Inflammatory macrophage treated with lipopolysaccharide for 1 hour (primary cell): ENCODE data around the gene THBS2.
"Not testable (repeated sequence)": the region's sequence is repeated elsewhere in the genome, so short reads cannot be mapped to it uniquely, and the experiment has no call there.

Experiments
- DNase-seq, 2 donors: peaks; one replicate each; pipeline ENCODE4 v3.0.0-alpha.2; 2020 to 2022

THBS2 gene

DNA sequence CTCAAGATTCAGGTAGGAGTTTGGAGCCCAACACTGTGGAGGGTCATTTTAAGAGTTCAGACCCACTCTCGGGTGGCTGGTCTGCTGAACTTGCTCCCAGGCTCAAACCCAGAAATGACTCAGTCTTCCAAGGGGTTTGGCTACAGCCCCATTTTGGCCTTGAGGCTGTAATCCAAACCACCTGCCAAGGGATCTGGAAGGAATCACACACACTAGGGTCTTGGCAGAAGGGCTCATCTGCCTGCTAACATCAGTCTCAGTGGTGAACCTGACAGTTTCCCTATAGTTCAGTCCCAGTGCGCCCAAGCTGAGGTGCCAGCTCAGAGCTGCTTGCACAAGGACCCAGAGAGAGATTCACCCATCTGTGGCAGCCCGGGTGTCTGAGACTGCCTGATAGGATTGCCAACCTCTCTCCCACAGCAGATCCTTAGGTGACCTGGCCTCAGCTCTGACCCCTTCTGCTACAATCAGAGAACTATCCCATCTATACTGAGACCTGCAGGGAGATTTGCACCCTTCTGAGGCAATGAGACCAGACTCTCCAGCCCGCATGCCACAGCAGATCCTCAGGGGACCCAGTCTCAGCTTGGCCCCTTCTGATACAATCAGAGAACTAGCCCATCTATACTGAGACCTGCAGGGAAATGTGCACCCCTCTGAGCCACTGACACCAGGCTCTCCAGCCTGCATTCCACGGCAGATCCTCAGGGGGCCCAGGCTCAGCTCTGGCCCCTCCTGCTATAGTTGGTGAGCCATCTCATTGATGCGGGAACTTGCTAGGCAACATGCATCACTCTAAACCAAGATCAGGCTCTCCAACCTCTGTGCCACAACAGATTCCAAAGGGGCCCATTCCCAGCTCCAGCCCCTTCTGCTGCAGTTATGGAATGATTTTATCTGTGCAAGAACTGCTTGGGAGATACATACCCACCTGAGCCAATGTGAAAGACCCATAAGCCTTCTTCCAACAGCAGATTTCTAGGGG is 48.2 kb downstream of the THBS2 start:
- DNase-seq = no peak

DNA sequence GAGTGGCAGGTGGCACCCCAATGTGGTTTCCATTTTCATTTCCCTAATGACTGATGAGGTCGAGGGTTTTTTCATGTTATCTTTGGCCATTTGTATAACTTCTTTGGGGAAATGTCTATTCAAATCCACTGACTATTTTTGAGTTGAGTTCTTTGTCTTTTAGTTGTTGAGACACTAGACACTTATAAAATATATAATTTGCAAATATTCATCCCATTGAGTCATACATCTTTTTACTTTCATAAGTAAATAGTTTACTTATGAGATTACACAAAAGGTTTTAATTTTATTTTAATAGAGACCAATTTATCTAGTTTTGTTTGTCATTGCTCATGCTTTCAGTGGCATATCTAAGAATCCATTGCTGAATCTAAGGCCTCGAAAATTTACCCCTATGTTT is 49.5 kb downstream of the THBS2 start:
- no peak for DNase-seq

DNA sequence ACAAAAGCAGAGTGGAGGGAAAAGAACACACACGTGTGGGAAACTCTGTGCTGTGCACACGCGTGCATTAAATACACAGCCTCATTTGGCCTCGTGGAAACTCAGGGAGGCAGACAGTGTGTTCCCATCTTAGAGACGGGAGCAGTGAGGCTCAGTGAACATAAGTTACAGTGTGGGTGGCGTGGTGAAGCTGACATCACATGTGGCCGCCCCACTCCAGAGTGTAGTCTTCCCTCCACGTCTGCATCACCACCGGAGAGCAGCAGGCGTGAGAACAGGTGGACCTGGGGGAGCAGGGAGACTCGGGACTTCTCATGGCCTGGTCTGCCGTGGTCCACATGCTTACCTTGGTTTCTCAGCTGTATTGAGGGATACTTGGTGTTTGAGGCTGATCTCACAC is 51.7 kb downstream of the THBS2 start:
- no peak for DNase-seq

DNA sequence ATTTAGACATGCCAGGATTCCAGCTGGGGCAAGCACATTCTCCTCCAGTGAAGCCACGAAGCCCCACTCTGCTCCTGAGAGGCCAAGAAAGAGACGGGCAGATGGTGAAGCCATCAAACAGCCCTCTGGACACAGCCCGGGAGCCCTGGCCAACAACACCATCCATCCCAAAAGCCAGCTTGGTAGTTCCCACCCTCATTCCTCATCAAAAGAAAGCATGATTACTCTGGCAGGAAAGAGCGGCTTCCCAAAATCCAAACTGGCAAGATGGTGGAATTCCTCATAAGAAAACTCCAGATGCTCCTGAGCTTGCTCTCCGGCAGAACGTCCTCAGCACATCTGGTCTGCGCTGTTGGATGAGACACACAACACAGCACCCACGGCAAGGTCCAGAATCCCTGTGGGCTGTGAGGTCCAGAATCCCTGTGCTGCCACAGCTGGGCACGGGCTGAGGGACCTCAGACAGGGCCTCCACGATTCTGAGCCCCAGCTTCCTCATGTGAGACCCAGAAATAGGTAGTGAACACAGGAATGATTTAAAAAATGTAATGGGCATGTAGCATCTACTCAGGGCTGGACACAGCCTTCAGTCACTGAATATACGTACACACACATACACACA is 52.6 kb downstream of the THBS2 start:
- no peak for DNase-seq

DNA sequence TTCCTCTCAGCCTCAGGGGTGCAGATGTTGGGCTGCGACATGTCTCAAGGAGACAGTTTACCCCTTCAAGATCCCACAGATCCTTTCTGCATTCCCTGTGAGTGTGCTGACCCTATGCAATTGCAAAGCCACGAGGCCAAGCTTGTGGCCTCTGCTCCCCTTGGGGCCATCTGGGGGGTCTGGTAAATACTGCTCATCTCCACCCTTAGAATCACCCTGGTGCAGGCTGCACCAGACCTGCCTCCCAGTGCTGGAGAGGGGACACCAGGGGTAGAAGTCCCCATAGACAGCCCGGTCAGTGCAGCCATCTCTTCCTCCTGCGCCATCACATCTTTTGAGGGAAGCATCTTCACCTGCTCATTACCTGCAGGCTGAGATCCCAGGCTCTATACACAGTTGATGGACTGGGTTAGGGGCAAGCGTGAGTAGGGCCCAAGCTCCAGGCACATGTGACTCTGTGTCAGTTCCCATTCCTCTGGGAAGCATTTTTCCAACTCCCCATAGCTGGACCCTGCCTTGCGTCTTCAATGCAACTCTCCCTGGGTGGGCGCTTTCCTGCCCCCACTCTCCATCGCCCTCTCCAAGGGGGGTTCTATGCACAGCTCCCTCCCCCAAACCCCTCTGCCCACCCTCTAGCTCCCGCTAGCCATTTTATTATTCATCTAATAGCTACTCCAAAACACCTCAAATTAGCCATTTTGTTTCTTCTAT is 53.9 kb downstream of the THBS2 start:
- DNase-seq = no peak

DNA sequence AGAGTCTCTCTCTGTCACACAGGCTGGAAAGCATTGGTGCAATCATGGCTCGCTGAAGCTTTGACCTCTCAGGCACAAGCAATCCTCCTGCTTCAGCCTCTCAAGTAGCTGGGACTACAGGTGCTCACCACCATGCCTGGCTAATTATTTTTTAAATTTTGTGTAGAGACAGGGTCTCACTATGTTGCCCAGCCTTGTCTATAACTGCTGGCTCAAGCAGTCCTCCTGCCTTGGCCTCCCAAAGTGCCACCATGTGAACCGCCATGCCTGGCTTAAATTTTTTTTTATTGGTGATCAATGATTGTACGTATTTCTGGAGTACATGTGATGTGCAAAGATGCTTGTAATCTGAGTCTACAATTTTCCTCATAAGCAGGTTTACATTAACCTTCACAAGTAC is 54.8 kb downstream of the THBS2 start:
- DNase-seq = no peak

DNA sequence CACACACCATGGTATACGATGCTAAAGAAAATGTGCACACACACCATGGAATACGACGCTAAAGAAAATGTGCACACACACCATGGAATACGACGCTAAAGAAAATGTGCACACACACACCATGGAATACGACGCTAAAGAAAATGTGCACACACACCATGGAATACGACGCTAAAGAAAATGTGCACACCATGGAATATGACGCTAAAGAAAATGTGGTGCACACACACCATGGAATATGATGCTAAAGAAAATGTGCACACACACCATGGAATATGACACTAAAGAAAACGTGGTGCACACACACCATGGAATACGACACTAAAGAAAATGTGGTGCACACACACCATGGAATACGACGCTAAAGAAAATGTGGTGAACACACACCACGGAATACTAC is 55.7 kb downstream of the THBS2 start:
- not testable (repeated sequence) for DNase-seq

DNA sequence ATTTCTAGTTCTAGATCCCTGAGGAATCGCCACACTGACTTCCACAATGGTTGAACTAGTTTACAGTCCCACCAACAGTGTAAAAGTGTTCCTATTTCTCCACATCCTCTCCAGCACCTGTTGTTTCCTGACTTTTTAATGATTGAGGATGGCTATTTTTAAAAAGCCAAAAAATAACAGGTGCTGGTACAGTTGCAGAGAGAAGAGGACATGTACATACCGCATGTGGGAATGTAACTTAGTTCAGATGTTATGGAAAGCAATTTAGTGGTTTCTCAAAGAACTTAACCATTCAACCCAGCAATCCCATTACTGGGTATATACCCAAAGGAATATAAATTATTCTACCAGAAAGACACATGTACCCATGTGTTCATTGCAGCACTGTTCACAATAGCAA is 57.4 kb downstream of the THBS2 start:
- DNase-seq = not testable (repeated sequence)

DNA sequence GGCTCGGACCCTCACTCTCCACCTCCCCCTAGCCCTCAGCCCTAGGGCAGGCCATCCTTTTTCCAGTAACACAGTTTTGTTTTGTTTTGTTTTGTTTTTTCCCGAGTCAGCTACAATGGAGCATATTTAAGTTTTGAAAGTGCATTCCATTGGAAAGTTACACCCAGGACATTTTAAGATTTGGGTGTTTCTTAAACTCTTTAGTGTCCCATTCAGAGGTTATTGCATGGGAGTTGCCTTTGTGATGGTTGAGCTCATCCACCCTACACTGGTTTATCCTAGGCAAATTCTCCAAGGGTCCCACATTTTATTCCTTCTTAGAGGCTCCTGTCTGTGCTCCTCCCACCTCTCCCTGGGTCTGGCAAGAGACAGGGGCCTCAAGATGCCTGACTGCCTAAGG is 58.9 kb downstream of the THBS2 start:
- no peak for DNase-seq

DNA sequence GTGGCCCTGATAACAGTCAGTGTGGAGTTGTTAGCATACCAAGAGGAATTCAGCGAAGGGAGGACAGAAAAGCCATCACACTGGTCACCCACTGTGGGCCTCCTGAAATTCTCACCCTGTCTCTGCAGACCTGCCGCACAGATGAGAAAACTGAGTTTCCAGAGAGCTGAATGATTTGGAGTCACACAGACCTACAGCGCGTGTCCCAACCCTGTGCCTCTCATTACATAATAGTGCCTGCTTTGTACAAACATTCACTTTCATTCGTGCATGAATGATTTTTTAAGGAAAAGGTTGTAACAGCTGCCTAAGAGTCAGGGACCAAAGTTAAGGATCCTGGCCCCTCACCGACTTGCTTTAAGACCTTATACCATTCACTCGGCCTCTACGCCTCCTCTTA is 62.7 kb downstream of the THBS2 start:
- DNase-seq = no peak

DNA sequence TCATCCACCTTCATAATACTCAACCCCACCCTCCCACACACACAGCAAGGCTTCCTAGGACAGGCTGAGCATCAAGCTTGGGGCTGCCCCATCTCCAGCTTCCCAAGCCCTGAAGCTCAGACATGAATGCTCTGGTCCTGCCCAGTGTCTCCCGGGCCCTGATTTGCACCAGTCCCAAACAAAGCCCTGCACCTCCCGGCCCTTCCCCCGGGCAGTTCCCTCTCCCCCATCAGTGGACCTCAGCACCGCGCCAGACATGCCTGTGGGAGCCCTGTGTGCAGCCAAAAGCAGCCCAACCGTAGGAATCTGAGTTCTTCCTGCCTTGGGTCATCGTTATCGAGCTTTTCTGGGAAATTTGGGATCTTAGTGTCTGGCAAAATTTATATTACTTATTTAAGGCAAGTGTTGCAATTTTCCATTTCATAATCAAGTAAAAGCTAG is 63.5 kb downstream of the THBS2 start:
- no peak for DNase-seq

DNA sequence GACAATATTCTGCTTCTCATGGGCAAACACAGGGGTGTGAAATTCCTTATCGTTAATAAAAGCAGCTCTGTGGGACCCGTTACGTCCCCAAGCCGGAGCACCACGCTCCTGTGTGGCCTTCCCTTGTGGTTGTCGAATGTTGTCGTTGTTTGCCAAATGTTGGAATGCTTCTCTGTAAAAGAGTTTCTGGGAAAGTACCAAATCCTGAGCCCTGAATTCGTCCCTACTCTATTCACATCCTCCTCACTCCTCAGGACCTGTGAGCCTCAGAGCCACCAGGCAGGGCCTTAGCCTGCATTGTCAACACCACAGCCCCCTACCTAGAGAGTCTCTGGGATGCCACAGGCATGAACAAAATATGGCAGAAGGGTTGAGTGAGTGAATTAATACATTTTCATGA is 64.0 kb downstream of the THBS2 start:
- no peak for DNase-seq

DNA sequence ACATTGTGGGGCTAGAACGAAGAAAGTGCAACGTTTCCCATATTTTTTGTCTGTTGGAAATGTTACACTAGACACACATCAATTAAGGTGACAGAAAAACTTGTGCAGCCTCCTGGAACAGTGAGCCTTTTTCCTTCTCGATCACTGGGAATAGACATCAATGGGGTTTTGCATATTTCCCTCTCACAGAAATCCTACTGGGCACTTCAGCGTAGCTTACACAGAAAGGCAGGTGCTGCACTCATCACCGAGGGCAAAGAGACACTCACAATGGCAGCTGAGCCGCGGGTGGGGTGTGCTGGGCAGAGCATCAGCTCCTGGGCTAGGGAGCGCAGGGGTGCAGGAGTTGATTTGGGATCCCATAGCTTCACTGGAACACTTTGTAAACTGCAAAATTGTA is 64.5 kb downstream of the THBS2 start:
- DNase-seq = no peak

DNA sequence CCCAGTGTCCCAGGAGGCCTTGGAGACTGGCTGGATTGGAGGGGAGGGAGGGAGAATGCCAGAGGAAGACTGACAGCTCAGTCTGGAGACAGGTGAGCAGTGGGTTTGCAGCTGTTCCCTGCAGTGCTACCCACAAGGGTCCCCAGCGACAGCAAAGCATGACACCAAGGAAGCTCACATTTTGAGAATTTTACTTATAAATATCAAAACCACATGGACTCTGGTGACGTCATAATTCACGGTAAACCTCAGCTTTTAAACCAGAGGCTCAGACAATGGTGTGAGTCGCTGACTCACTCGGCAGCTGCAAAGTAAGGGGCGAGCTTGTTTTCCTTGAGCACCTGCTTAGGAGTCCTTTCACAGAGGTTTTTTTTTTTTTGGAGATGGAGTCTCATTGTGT is 65.2 kb downstream of the THBS2 start:
- DNase-seq = no peak

DNA sequence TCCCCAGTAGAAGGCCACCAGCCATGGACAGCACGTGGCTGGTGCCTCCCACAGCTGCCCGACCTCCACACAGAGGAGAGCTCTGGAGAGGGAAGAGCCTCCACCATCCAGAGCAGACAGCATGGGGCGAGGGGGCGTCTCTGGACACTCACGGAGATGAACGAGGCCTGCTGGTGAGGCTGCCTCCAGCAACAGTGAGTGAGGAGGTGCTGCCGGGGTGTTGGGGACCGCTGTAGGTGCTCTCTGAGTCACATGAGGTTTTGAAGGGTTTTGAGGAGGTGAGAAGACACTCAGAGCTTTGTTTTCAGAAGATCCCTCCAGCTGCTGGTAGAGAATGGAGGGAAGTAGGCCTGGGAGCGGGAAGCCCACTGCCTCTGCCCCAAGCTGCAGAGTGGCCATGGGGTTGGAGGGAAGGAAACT is 65.6 kb downstream of the THBS2 start:
- no peak for DNase-seq

DNA sequence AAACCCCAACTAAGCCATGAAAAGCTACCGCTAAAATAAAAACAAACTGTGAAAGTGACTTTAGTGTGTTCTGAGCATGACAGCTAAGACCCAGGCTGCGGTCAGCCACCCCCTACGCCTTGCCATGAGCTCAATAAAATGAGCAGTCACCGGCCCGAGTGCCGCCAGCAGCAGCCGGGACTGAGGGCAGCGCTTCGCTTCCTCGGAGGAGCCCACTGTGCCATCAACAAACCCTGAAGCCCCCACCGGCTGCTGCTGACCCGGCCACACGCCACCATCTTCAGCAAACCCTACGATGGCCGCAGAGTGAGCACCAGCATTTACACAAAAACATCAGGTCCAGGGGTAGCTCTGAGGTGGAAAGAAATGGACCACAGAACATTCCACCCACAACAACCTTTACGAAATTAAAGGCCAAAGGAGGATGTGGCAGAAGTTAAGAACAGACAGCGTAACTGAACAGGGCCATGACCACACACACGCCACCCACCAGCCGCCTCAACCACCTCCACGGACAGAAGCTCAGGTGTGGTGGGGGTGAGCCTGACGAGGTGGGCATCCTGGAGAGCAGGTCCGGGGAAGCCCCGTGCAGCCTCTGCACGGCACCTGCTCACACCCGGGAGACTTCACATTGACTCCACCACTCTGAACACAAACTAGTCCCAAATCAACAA is 67.0 kb downstream of the THBS2 start:
- no peak for DNase-seq

DNA sequence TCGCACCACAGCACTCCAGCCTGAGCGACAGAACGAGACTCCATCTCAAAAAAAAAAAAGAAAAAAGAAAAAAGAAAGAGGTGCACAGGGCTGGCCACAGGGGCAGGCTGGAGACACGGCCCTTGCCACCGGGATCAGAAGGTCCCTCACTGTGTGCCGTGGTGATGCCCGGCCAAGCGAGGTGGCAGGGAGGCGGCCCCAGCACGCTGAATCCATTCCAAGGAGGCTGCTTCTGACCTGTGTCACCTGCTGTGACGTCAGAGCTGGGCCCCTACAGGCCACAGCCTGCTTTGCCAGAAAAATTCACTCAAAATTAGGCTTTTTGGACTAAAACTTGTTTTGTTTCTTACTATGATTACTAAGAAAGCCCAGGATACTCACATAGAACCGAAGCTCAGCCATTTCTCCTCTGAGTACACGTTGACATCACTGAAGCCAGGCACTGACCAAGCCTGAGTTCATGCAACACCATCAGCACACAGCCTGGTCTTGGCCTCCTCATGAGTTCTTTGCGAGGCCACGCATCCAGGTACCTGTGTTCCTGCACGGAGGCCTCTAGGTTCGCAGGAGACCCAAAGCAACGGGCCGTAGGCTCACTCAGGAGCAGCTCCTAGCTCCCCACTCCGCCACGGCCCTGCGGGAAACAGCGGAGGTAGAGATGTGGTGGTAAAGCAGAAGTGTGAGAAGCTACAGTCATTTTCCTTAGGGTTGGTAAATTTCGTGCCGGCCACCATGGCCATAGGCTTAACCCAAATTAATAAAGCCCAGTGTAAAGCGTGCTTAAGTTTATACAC is 67.8 kb downstream of the THBS2 start:
- no peak for DNase-seq

DNA sequence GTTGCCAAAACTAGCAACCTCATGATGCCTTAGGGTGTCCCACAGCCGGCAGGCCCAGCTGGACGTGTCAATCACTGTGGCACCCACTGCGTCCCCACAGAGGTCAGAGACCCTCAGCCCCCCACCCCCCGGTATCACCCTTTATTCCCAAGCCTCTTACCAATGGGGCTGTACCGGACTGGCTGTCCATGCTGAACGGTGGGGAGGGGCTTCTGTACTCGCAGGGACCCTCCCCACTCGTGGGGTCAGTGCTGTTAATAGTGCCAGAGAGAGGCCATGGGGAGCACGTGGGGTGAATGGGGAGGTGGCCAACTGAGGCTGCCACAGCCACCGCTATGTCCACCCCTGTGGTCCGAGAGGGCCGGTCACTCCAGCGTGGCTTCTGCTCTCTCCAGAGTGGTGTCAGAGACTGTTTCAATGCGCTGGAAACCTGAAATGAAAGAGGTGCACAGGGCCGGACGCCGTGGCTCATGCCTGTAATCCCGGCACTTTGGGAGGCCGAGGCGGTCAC is 68.6 kb downstream of the THBS2 start:
- DNase-seq = no peak

DNA sequence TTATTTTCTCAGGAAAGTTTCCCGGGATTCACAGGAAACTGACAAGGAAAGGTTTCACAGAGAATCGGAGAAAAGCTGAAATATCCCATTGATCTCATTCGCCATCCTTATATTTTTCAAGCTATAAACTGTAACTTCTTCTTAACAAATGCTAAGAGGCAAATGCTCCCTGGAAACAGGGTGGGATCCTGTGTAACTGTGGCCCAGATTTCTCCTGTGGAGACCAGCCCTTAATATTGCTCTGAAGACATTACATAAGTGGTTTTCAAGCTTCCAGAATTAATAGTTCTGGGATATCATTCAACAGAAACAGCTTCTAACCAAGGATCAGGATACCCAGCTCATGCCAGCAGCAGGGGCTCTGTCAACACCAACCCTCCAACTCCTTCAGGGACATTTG is 69.2 kb downstream of the THBS2 start:
- no peak for DNase-seq

DNA sequence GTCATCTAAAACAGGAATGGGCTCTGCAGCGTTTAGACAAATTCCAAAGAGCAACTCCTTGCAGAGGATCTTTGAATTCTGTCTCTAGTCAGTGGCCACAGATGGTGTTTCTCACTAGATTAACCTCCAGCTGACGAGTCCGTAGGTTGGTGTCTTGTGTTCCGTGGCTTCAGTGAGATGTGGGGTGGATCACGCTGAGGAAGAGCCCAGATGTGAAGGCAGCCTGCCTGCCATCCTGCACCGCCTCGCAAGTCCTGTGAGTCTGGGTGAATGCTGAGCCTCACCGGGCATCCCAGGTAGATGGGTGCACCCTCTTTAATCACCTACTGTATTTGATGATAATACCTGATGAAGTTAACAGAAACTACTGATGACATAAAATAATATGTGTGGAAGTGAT is 70.4 kb downstream of the THBS2 start:
- no peak for DNase-seq

DNA sequence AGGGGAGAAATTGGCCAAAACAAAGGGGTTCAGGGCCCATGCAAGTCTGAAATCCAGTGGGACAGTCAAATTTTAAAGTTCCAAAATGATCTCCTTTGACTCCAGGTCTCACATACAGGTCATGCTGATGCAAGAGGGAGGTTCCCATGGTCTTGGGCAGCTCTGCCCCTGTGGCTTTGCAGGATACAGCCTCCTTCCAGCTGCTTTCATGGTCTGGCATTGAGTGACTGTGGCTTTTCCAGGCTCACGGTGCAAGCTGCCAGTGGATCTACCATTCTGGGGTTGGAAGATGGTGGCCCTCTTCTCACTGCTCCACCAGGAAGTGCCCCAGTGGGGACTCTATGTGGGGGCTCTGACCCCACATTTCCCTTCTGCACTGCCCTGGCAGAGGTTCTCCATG is 73.8 kb downstream of the THBS2 start:
- DNase-seq = not testable (repeated sequence)
